ENCODE results near the gene FSCB. TPM values are rescaled to one million over a fixed set of nuclear protein-coding genes. Genes with fewer than 3 reads are reported as not detected.

Gene FSCB
- polyA plus RNA-seq, 2 donors = not detected

DNA sequence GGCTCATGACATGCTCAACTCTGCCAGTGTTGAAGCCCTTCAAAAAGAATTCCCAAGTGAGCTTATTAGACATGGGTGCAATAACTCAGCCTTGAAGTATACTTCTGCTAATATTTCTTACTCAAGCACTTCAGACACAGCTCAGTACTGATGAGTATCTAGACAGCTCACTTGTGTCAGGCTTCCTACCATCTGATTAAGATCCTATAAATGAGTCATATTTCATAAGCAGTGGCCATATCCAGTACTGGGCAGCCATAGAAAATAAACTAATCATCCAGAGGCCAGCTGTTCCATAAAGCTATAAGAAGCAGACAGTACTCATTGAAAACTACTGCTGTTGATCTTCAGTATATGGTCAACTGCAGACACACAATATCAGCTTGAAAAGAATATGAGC is 12.9 kb downstream of the FSCB start:
- no peaks in the 10 kb centered on the region for H3K4me1 ChIP-seq (ENCODE audit: control insufficient read depth in 2 of 2, insufficient read depth in 2 of 2, low read length in 1 of 2)
- H3K4me3 ChIP-seq (ENCODE audit: low read depth in 1 of 2, low read length in 2 of 2) = no peak overlapping the region
- H3K9me3 ChIP-seq (ENCODE audit: control insufficient read depth in 2 of 2, insufficient read depth in 1 of 2, low read depth in 1 of 2, low read length in 1 of 2) = no peaks in the 10 kb centered on the region
- H3K36me3 ChIP-seq (ENCODE audit: control insufficient read depth in 2 of 2, insufficient read depth in 2 of 2, low read length in 1 of 2) = no peaks in the 10 kb centered on the region
- H3K27me3 ChIP-seq (ENCODE audit: control insufficient read depth in 1 of 2, insufficient read depth in 2 of 2, low read length in 2 of 2) = no peaks in the 10 kb centered on the region
- no peak overlapping the region for H3K27ac ChIP-seq (ENCODE audit: low read depth in 2 of 2, low read length in 1 of 2)

DNA sequence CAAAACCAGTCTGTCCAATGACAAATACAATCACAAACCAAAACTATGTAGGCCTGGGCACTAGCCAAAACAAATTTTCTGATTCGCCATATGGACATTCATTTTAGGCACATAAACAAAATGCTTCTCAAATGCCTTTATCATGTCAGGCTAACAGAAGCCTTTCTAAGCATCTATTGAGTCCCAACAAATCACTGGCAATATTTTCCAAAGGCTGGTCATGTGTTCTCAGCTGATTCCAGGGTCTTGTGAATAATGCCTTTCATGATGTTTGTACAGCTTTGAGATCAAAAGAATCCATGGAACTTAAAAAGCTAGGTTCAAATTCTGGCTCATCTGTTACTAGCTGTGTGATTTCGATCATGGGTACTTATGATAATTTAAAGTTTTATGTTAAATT is 16.1 kb downstream of the FSCB start:
- Histone ChIP-seq H3K4me1 (ENCODE audit: control insufficient read depth in 2 of 2, insufficient read depth in 2 of 2, low read length in 1 of 2) (no peaks in the 10 kb centered on the region), H3K27me3 (ENCODE audit: control insufficient read depth in 1 of 2, insufficient read depth in 2 of 2, low read length in 2 of 2) (no peaks in the 10 kb centered on the region), H3K4me3 (ENCODE audit: low read depth in 1 of 2, low read length in 2 of 2) (no peak overlapping the region), H3K36me3 (ENCODE audit: control insufficient read depth in 2 of 2, insufficient read depth in 2 of 2, low read length in 1 of 2) (no peaks in the 10 kb centered on the region), H3K27ac (ENCODE audit: low read depth in 2 of 2, low read length in 1 of 2) (no peak overlapping the region), H3K9me3 (ENCODE audit: control insufficient read depth in 2 of 2, insufficient read depth in 1 of 2, low read depth in 1 of 2, low read length in 1 of 2) (no peaks in the 10 kb centered on the region)
- 65 to 73% methylated on average over 2 of the region's 2 CpGs for WGBS, 2 donors

DNA sequence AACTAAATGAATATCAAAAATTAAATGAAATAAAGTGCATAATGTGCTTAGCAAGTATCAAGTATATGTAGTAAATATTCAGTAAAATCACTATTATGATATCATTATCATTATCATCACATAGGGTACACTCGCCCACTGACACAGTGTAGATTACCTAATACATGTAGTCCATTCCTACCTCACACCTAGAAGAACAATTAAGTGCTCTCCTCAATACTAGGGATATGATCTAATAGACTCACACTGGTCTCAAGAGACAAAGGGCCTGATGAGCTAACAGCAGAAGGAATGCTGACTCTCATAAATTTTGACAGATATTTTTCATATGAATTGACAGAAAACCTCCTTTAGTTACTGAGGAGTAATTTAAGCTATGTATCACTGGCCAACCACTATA is 29.1 kb downstream of the FSCB start:
- Histone ChIP-seq H3K36me3 (ENCODE audit: control insufficient read depth in 2 of 2, insufficient read depth in 2 of 2, low read length in 1 of 2) (no peaks in the 10 kb centered on the region), H3K27ac (ENCODE audit: low read depth in 2 of 2, low read length in 1 of 2) (no peak overlapping the region)
- WGBS, 2 donors = 72 to 82% methylated on average over 1 of the region's 1 CpG

DNA sequence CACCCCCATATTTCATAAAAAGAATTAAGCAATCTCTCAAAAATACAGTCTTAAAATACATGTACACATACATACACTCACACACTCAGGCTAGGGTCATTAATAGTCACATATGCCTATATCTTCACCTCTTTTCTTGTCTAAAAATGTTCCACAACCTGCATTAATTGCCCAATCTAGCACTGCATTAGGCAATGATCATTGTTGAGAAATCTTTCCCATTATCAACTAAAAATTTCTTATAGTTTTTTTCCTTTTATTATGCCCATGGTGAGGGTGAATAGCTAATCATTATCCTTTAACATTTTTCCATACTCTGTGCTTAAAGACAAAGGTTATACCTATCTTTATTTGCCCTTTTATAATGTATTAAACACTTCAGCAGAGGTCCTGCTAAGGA is 38.3 kb downstream of the FSCB start:
- Histone ChIP-seq H3K4me1 (ENCODE audit: control insufficient read depth in 2 of 2, insufficient read depth in 2 of 2, low read length in 1 of 2) (no peaks in the 10 kb centered on the region), H3K4me3 (ENCODE audit: low read depth in 1 of 2, low read length in 2 of 2) (no peak overlapping the region), H3K36me3 (ENCODE audit: control insufficient read depth in 2 of 2, insufficient read depth in 2 of 2, low read length in 1 of 2) (no peaks in the 10 kb centered on the region), H3K27me3 (ENCODE audit: control insufficient read depth in 1 of 2, insufficient read depth in 2 of 2, low read length in 2 of 2) (no peaks in the 10 kb centered on the region), H3K27ac (ENCODE audit: low read depth in 2 of 2, low read length in 1 of 2) (no peak overlapping the region), H3K9me3 (ENCODE audit: control insufficient read depth in 2 of 2, insufficient read depth in 1 of 2, low read depth in 1 of 2, low read length in 1 of 2) (no peaks in the 10 kb centered on the region)

More for the DNA sequence above, 29.1 kb downstream of the FSCB start:
- Histone ChIP-seq H3K9me3 (ENCODE audit: control insufficient read depth in 2 of 2, insufficient read depth in 1 of 2, low read depth in 1 of 2, low read length in 1 of 2) (no peaks in the 10 kb centered on the region), H3K27me3 (ENCODE audit: control insufficient read depth in 1 of 2, insufficient read depth in 2 of 2, low read length in 2 of 2) (no peaks in the 10 kb centered on the region), H3K4me1 (ENCODE audit: control insufficient read depth in 2 of 2, insufficient read depth in 2 of 2, low read length in 1 of 2) (no peaks in the 10 kb centered on the region), H3K4me3 (ENCODE audit: low read depth in 1 of 2, low read length in 2 of 2) (no peak overlapping the region)

- Histone ChIP-seq H3K36me3 (ENCODE audit: control insufficient read depth in 2 of 2, insufficient read depth in 2 of 2, low read length in 1 of 2) (no peaks in the 10 kb centered on the region), H3K27ac (ENCODE audit: low read depth in 2 of 2, low read length in 1 of 2) (no peak overlapping the region), H3K4me1 (ENCODE audit: control insufficient read depth in 2 of 2, insufficient read depth in 2 of 2, low read length in 1 of 2) (no peaks in the 10 kb centered on the region), H3K9me3 (ENCODE audit: control insufficient read depth in 2 of 2, insufficient read depth in 1 of 2, low read depth in 1 of 2, low read length in 1 of 2) (no peaks in the 10 kb centered on the region), H3K4me3 (ENCODE audit: low read depth in 1 of 2, low read length in 2 of 2) (no peak overlapping the region), H3K27me3 (ENCODE audit: control insufficient read depth in 1 of 2, insufficient read depth in 2 of 2, low read length in 2 of 2) (no peaks in the 10 kb centered on the region)
- 62 to 64% methylated on average over 4 of the region's 4 CpGs for WGBS, 2 donors
These were observed 43.6 kb downstream of the FSCB start for GRCh38 chr14:44463356-44464004.

DNA sequence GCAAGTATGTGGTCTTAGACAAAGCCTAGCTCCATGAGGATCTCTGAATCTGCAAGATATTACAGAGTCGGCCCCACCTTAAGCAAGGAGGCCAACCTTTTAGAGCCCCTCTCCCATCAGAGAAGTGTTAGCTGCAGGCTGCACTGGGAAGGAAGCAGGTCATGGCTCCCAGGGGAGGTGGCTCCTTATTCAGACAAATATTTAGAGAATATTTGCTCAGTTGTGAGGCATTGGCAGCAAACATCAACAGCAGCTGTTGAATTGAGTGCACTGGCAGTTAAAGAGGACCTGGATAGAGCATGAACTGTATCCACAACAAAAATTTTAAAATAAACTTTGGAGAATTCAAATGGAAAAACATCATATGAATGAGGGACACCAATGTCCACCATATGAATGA is 44.7 kb downstream of the FSCB start:
- no peaks in the 10 kb centered on the region for H3K36me3 ChIP-seq (ENCODE audit: control insufficient read depth in 2 of 2, insufficient read depth in 2 of 2, low read length in 1 of 2)
- no peaks in the 10 kb centered on the region for H3K9me3 ChIP-seq (ENCODE audit: control insufficient read depth in 2 of 2, insufficient read depth in 1 of 2, low read depth in 1 of 2, low read length in 1 of 2)
- H3K27me3 ChIP-seq (ENCODE audit: control insufficient read depth in 1 of 2, insufficient read depth in 2 of 2, low read length in 2 of 2) = no peaks in the 10 kb centered on the region
- no peak overlapping the region for H3K4me3 ChIP-seq (ENCODE audit: low read depth in 1 of 2, low read length in 2 of 2)
- 80 to 96% methylated on average over 1 of the region's 1 CpG for WGBS, 2 donors
- no peaks in the 10 kb centered on the region for H3K4me1 ChIP-seq (ENCODE audit: control insufficient read depth in 2 of 2, insufficient read depth in 2 of 2, low read length in 1 of 2)
- no peak overlapping the region for H3K27ac ChIP-seq (ENCODE audit: low read depth in 2 of 2, low read length in 1 of 2)

GRCh38 chr14:44461811-44462210 is 45.3 kb downstream of the FSCB start:
- 44 to 58% methylated on average over 2 of the region's 2 CpGs for WGBS, 2 donors
- no peaks in the 10 kb centered on the region for H3K36me3 ChIP-seq (ENCODE audit: control insufficient read depth in 2 of 2, insufficient read depth in 2 of 2, low read length in 1 of 2)

More at GRCh38 chr14:44461811-44462210, 45.3 kb downstream of the FSCB start:
- H3K27me3 ChIP-seq (ENCODE audit: control insufficient read depth in 1 of 2, insufficient read depth in 2 of 2, low read length in 2 of 2) = no peaks in the 10 kb centered on the region
- no peaks in the 10 kb centered on the region for H3K9me3 ChIP-seq (ENCODE audit: control insufficient read depth in 2 of 2, insufficient read depth in 1 of 2, low read depth in 1 of 2, low read length in 1 of 2)
- H3K27ac ChIP-seq (ENCODE audit: low read depth in 2 of 2, low read length in 1 of 2) = no peak overlapping the region
- H3K4me1 ChIP-seq (ENCODE audit: control insufficient read depth in 2 of 2, insufficient read depth in 2 of 2, low read length in 1 of 2) = no peaks in the 10 kb centered on the region
- no peak overlapping the region for H3K4me3 ChIP-seq (ENCODE audit: low read depth in 1 of 2, low read length in 2 of 2)

Measured in esophagus (tissue), 2 donors.